OCI-LY7 (cell line): Measurements from ENCODE around the gene CTCF. TPM values are rescaled to one million over a fixed set of nuclear protein-coding genes. Genes with fewer than 3 reads are reported as not detected.

Experiments
- BruUV-seq: library from RNA; stranded (reverse); fragments of 400-500 nt; replicated peaks from 2 replicates; lab custom pipeline; 2021; lab: Mats Ljungman, UMichigan
- CTCF ChIA-PET: fragments of 300-600 bp; sonication (Branson Sonifier 250); formaldehyde crosslinking; loops from one replicate; lab custom pipeline; 2022; ENCODE audit warnings: antibody characterized with exemption; ENCODE audit not compliant: unreplicated experiment; lab: Charles Lee
- POLR2A ChIA-PET: fragments of 300-600 bp; sonication (Branson Sonifier 250); formaldehyde crosslinking; loops from one replicate; lab custom pipeline; 2022; ENCODE audit warnings: antibody characterized with exemption; lab: Charles Lee
- DNase-seq: peaks from one replicate; pipeline ENCODE4 v3.0.0-alpha.2; 2015; ENCODE audit warnings: low spot score
- H2AFZ ChIP-seq: fragments of 200-600 bp; sonication (generic), shearing (Covaris generic); 2 replicates; pipeline ENCODE4 v1.6.1; 2014; ENCODE audit warnings: mild to moderate bottlenecking, antibody characterized with exemption, low read length, moderate library complexity
- H3K27ac ChIP-seq: fragments of 200-600 bp; sonication (generic); 2 replicates; pipeline ENCODE4 v1.5.1; 2014; ENCODE audit warnings: mixed run types, low read depth, mild to moderate bottlenecking, moderate library complexity, low read length, inconsistent platforms; ENCODE audit not compliant: poor library complexity, severe bottlenecking
- H3K36me3 ChIP-seq: fragments of 200-600 bp; sonication (generic); 2 replicates; pipeline ENCODE4 v1.6.1; 2014; ENCODE audit warnings: mild to moderate bottlenecking, antibody characterized with exemption, low read length, moderate library complexity, mixed read lengths; ENCODE audit not compliant: insufficient read depth
- H3K4me1 ChIP-seq: fragments of 200-600 bp; sonication (generic); 2 replicates; pipeline ENCODE4 v1.5.1; 2014; ENCODE audit warnings: mild to moderate bottlenecking, low read length; ENCODE audit not compliant: insufficient read depth, poor library complexity, severe bottlenecking
- H3K4me2 ChIP-seq: fragments of 200-600 bp; sonication (generic); 2 replicates; pipeline ENCODE4 v1.6.1; 2014; ENCODE audit warnings: mild to moderate bottlenecking, low read length
- H3K4me3 ChIP-seq: fragments of 200-600 bp; sonication (generic); 2 replicates; pipeline ENCODE4 v1.5.1; 2014; ENCODE audit warnings: mild to moderate bottlenecking, low read depth, low read length; ENCODE audit not compliant: poor library complexity, severe bottlenecking
- H3K79me2 ChIP-seq: fragments of 200-600 bp; sonication (generic); 2 replicates; pipeline ENCODE4 v1.6.1; 2016; ENCODE audit warnings: low read depth, mild to moderate bottlenecking, low read length, moderate library complexity, mixed read lengths; ENCODE audit not compliant: insufficient read depth
- H3K9me2 ChIP-seq: fragments of 200-600 bp; sonication (generic); 2 replicates; pipeline ENCODE4 v1.6.1; 2016; ENCODE audit warnings: mild to moderate bottlenecking, low read length, mixed read lengths; ENCODE audit not compliant: insufficient read depth
- H3K9me3 ChIP-seq: fragments of 200-600 bp; sonication (generic); 2 replicates; pipeline ENCODE4 v1.6.1; 2014; ENCODE audit warnings: mild to moderate bottlenecking, mixed run types, low read length, mixed read lengths
- H4K20me1 ChIP-seq: fragments of 200-600 bp; sonication (generic); 2 replicates; pipeline ENCODE4 v1.6.1; 2014; ENCODE audit warnings: mild to moderate bottlenecking, antibody characterized with exemption, low read length, moderate library complexity, mixed read lengths; ENCODE audit not compliant: insufficient read depth
- CTCF ChIP-seq: fragments of 200-600 bp; sonication (generic); conservative IDR thresholded peaks from 2 replicates; pipeline ENCODE4 v1.5.1; 2014; ENCODE audit warnings: mild to moderate bottlenecking, antibody characterized with exemption, low read length, moderate library complexity, mixed read lengths
- EZH2phosphoT487 ChIP-seq: fragments of 200-600 bp; sonication (generic); IDR thresholded peaks from 2 replicates; pipeline ENCODE4 v1.6.1; 2018; ENCODE audit warnings: low read depth, borderline replicate concordance, mild to moderate bottlenecking, mixed run types, antibody characterized with exemption, low read length, moderate library complexity, mixed read lengths
- intact Hi-C: fragments of 100-400 bp; cut with micrococcal nuclease; formaldehyde crosslinking; loops from one replicate; pipeline ENCODE4 v1.10.0; 2022; ENCODE audit not compliant: unreplicated experiment
- total RNA-seq, 2 experiments: library from RNA; depleted of rRNA in 1 of 2; stranded (reverse); fragments of >200 nt in 1 of 2; shearing (Covaris generic) in 1 of 2; gene quantifications; 2 replicates each; pipeline ENCODE4 v1.2.3, GENCODE V29; 2014 to 2022

The CTCF gene
- total RNA-seq, 2 experiments from 2014 or later = 70.6 to 83.5 TPM

GRCh38 chr16:67678354-67679023, 116.2 kb downstream of the CTCF start:
- Histone ChIP-seq H3K36me3 (peaks cover 4% of the 10 kb centered on the region; the same call in 1 of the 2 replicates), H3K9me2 (no peaks in the 10 kb centered on the region), H4K20me1 (no peaks in the 10 kb centered on the region), H3K4me1 (no peaks in the 10 kb centered on the region), H3K27ac (no peak overlapping the region), H3K79me2 (no peaks in the 10 kb centered on the region), H3K4me2 (no peak overlapping the region), H3K4me3 (no peak overlapping the region), H2AFZ (no peak overlapping the region), H3K9me3 (no peaks in the 10 kb centered on the region)
- TF ChIP-seq CTCF (no peak), EZH2phosphoT487 (no peak)
- BruUV-seq = no TSS peak
- DNase-seq = no peak
- CTCF ChIA-PET = no interaction called here
- intact Hi-C loops = loop anchor here (10.0 kb wide), 1 partner anchor 366 kb away; no protein-coding TSS in a partner anchor
- POLR2A ChIA-PET = interaction anchor here (0.7 kb wide), 3 partner anchors 57 to 258 kb away, joined by 3 to 7 read pairs (median 6); no protein-coding TSS in a partner anchor

- Histone ChIP-seq H2AFZ (no peak overlapping the region), H3K79me2 (no peaks in the 10 kb centered on the region), H3K4me3 (no peak overlapping the region), H3K36me3 (peaks cover 18% of the 10 kb centered on the region), H4K20me1 (no peaks in the 10 kb centered on the region), H3K9me2 (no peaks in the 10 kb centered on the region), H3K4me2 (no peak overlapping the region), H3K4me1 (peaks cover under 1% of the 10 kb centered on the region), H3K27ac (no peak overlapping the region), H3K9me3 (no peaks in the 10 kb centered on the region)
- no peak for TF ChIP-seq CTCF
- no peak for TF ChIP-seq EZH2phosphoT487
- BruUV-seq = no TSS peak
- intact Hi-C loops = loop anchor here (10.0 kb wide), 1 partner anchor 365 kb away; no protein-coding TSS in a partner anchor
- ChIA-PET CTCF (no interaction called here), POLR2A (interaction anchor here (0.6 to 1.1 kb wide), 5 partner anchors 12 to 71 kb away, joined by 3 to 5 read pairs (median 5); no protein-coding TSS in a partner anchor)
- no peak for DNase-seq
Measured at GRCh38 chr16:67679935-67680897, 117.9 kb downstream of the CTCF start.
